Renal cortical epithelial cell (primary cell): ENCODE measurements around the gene TBX22. TPM values are rescaled to one million over a fixed set of nuclear protein-coding genes. Genes with fewer than 3 reads are reported as not detected.
"Not testable (repeated sequence)": the region's sequence is repeated elsewhere in the genome, so short reads cannot be mapped to it uniquely, and the experiment has no call there.

Experiments used
- DNase-seq: peaks from one replicate; pipeline ENCODE4 v3.0.0-alpha.2; 2011; ENCODE audit warnings: low read depth
- total RNA-seq: library from RNA; depleted of rRNA; stranded (reverse); fragments of >200 nt; gene quantifications from 2 replicates; pipeline ENCODE4 v1.2.3, GENCODE V29; 2014

The TBX22 gene, protein sequence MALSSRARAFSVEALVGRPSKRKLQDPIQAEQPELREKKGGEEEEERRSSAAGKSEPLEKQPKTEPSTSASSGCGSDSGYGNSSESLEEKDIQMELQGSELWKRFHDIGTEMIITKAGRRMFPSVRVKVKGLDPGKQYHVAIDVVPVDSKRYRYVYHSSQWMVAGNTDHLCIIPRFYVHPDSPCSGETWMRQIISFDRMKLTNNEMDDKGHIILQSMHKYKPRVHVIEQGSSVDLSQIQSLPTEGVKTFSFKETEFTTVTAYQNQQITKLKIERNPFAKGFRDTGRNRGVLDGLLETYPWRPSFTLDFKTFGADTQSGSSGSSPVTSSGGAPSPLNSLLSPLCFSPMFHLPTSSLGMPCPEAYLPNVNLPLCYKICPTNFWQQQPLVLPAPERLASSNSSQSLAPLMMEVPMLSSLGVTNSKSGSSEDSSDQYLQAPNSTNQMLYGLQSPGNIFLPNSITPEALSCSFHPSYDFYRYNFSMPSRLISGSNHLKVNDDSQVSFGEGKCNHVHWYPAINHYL
- total RNA-seq, result 0.05 TPM in 1 of 2 replicates, not detected in the other

DNA sequence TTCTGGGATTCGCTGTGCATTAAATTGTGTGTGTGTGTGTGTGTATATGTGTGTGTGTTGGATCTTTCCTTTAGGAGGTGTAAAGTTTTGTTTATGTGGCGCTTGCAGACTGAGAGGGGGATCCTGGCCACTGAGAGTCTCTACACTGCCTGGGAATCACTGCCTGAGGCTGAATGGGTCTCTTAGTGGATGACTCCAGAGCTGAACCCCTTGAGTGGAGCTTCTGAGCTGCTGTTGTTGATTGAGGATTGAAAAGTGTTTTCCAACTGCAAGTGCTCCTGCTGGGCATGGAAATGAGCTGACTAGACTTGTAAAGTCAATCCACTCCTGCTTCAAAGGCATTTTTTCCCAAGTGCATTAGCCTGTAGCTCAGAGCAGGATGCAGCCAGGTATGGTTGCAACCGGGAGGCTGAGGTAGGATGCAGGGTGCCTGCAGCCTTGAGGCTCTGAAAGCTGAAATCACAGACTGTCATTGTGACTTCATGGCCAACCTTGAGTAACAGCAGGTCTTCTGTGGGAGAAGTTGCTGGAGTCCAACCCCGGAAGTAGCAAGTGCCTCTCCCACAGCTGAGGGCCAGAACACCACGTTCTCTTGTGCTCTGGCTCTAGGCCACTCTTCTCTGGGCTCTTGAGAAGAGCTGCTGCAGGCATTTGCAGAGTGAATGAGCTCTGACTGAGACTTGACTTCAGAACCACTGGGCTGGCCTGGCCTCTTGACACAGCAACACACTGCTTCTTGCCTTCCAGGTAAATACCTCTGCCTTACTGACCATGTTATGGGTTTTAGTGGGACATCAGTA is at the start of gene TBX22:
TBX22 (plus strand) TSS at position 613 of the 800 bp plus-strand sequence. CDS start 7,517 bp downstream, outside the sequence.
- no peak for DNase-seq

GRCh38 chrX:79975605-79976004 is 38.9 kb upstream of the TBX22 start:
- no peak for DNase-seq

DNA sequence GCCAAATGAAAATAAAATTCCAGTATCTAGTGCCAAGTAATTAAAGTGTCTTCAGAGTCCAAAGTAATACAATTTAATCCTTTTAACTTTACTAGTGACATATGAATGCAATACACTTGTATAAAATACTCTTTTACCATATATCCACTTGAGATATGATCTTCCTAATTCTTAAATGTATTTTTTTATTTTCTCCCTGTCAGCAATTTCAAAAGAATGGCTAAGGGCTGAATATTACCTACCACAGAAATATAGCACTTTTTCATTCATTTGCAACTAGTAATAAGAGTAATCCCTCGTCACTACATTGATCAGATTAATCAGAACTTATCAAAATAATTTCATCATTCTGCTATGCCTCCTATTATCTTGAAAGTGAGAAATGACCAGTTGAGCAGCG is 10.1 kb upstream of the TBX22 start:
- DNase-seq, result no peak

DNA sequence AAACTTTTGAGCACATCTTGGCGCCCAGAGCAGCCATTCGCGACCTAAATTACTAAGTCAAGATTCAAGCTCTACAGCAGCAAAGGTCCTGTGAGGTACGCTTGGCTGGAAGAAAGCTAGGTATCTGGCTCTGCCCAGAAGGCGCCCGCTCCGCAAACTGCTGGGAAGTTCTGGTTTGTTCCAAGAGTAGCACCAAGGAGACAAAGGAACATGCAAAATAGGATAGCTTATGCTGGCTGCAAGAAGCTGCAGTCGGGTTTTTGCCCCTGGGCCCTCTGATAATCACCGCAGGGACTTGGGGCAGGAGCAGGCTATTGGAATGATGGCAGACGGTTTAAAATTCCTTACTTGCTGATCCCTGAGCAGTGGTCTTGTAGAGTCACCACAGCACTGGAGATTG is 3.0 kb upstream of the TBX22 start:
- no peak for DNase-seq

DNA sequence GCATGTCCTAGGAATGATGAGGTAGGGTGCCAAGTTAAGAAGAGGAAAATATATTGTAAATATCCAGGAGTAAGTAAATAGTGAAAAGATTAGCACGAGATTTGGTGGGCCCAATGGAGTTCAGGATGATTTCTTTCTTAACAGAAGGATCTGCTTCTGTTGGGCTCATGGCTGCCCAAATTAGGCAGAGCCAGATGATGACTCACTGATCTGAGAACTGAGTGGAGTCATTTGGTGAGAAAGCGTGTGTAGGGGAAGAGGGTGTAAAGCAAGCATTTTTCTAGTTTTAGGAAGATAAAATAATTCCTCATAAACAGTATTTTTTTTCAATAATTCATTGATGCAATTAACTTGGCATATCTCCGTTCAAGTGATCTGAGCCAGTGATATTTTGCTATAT is 1.6 kb downstream of the TBX22 start:
- no peak for DNase-seq

DNA sequence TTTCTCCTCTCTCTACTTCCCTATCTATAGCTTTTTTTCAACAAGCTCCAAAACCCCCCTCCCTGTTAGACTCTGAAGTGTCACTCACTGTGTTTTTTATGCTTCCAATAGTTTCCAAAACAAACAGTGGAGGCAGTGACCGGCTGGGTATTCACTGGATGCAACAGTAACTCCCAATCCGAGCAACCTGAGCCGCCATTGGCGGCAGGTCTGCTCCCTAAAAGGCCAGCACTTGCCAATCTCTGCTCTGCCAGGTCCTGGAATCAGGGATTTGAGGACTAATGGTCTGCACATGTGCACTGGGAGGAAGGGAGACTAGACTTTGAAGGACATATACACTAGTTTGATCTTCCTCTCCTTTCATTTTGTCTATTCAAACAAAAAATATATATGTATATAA is 7.1 kb downstream of the TBX22 start:
- DNase-seq, result no peak

GRCh38 chrX:80022363-80023031 is 7.9 kb downstream of the TBX22 start:
- no peak for DNase-seq

DNA sequence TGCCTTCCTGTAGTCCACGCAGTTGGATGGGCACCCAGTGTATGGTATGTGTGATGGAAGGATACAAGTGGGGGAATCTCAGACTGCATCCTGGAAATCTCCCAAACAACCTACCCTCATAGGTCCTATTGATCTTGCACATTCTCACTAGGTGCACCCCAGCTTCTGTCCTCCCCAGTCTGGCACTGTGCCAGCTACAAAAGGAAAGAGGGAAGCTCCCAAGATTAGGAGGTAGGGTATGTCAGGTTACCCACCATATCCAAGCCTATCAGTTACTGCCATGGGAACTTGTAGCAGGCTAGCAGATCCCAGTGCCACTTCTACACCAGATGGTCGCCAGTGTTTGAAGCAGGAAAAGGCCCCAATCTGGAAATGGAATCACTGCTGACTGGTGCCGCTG is 11.6 kb downstream of the TBX22 start:
- DNase-seq, result no peak

DNA sequence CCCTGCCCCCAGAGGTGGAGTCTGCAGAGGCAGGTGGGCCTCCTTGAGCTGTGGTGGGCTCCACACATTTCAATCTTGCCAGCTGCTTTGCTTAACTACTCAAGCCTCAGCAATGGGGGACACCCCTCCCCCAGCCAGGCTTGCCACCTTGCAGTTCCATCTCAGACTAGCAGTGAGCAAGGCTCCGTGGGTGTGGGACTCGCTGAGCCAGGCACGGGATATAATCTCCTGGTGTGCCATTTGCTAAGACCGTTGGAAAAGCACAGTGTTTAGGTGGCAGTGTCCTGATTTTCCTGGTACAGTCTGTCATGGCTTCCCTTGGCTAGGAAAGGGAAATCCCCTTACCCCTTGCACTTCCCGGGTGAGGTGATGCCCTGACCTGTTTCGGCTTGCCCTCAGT is 51.6 kb downstream of the TBX22 start:
- DNase-seq, result not testable (repeated sequence)

GRCh38 chrX:80075625-80076024 is 61.1 kb downstream of the TBX22 start:
- not testable (repeated sequence) for DNase-seq
